ENCODE results near the gene ZNF282. TPM values are rescaled to one million over a fixed set of nuclear protein-coding genes. Genes with fewer than 3 reads are reported as not detected.
"Not testable (repeated sequence)": the region's sequence is repeated elsewhere in the genome, so short reads cannot be mapped to it uniquely, and the experiment has no call there.

The ZNF282 gene
- total RNA-seq, 1 donor from 2014 or later: 32.0 TPM

- no peak for DNase-seq (ENCODE audit: low read depth)
- no peak for TF ChIP-seq CTCF (IDR thresholded peaks at IDR 0.05; ENCODE audit: insufficient read depth, low read length, poor library complexity, severe bottlenecking)
- no peak overlapping the region for H3K4me3 ChIP-seq (ENCODE audit: low read depth, low read length)
- peaks cover 1% of the 10 kb centered on the region for H3K36me3 ChIP-seq (ENCODE audit: control insufficient read depth, insufficient read depth, low read length)
- H3K27me3 ChIP-seq (ENCODE audit: control insufficient read depth, insufficient read depth, low read length): no peaks in the 10 kb centered on the region
These were observed 53.4 kb downstream of the ZNF282 start for GRCh38 chr7:149248777-149249176.

DNA sequence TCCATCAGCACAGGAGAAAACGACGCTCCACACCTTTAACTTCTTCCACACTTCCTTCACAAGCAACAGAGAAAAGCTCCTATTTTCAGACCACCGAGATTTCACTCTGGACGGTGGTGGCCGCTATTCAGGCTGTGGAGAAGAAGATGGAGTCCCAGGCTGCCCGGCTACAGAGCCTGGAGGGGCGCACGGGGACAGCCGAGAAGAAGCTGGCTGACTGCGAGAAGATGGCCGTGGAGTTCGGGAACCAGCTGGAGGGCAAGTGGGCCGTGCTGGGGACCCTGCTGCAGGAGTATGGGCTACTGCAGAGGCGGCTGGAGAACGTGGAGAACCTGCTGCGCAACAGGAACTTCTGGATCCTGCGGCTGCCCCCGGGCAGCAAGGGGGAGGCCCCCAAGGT, 54.8 kb downstream of the ZNF282 start:
- H3K36me3 ChIP-seq (ENCODE audit: control insufficient read depth, insufficient read depth, low read length); H3K27me3 ChIP-seq (ENCODE audit: control insufficient read depth, insufficient read depth, low read length); DNase-seq (ENCODE audit: low read depth); H3K4me3 ChIP-seq (ENCODE audit: low read depth, low read length): not testable (repeated sequence)

DNA sequence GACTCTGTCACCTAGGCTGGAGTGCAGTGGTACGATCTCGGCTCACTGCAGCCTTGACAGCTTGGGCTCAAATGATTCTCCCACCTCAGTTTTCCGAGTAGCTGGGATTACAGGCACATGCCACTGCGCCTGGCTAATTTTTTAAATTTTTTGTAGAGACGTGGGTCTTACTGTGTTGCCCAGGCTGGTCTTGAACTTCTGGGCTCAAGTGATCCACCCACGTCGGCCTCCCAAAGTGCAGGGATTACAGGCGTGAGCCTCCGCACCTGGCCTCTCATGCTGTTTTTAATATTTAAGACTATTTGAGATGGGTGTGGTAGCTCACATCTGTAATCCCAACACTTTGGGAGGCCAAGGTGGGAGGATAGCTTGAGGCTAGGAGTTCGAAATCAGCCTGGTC, 56.2 kb downstream of the ZNF282 start:
- not testable (repeated sequence) for DNase-seq (ENCODE audit: low read depth); H3K36me3 ChIP-seq (ENCODE audit: control insufficient read depth, insufficient read depth, low read length); H3K4me3 ChIP-seq (ENCODE audit: low read depth, low read length); H3K27me3 ChIP-seq (ENCODE audit: control insufficient read depth, insufficient read depth, low read length)

- peaks cover 4% of the 10 kb centered on the region for H3K36me3 ChIP-seq (ENCODE audit: control insufficient read depth, insufficient read depth, low read length)
- no peak for DNase-seq (ENCODE audit: low read depth)
- no peak overlapping the region for H3K4me3 ChIP-seq (ENCODE audit: low read depth, low read length)
- TF ChIP-seq CTCF (IDR thresholded peaks at IDR 0.05; ENCODE audit: insufficient read depth, low read length, poor library complexity, severe bottlenecking): no peak
- no peaks in the 10 kb centered on the region for H3K27me3 ChIP-seq (ENCODE audit: control insufficient read depth, insufficient read depth, low read length)
These were observed 57.0 kb downstream of the ZNF282 start for GRCh38 chr7:149252378-149252777.

GRCh38 chr7:149253665-149254064, 58.3 kb downstream of the ZNF282 start:
- H3K4me3 ChIP-seq (ENCODE audit: low read depth, low read length): no peak overlapping the region
- no peaks in the 10 kb centered on the region for H3K27me3 ChIP-seq (ENCODE audit: control insufficient read depth, insufficient read depth, low read length)
- H3K36me3 ChIP-seq (ENCODE audit: control insufficient read depth, insufficient read depth, low read length): peaks cover 4% of the 10 kb centered on the region
- DNase-seq (ENCODE audit: low read depth): no peak
- TF ChIP-seq CTCF (IDR thresholded peaks at IDR 0.05; ENCODE audit: insufficient read depth, low read length, poor library complexity, severe bottlenecking): no peak

DNA sequence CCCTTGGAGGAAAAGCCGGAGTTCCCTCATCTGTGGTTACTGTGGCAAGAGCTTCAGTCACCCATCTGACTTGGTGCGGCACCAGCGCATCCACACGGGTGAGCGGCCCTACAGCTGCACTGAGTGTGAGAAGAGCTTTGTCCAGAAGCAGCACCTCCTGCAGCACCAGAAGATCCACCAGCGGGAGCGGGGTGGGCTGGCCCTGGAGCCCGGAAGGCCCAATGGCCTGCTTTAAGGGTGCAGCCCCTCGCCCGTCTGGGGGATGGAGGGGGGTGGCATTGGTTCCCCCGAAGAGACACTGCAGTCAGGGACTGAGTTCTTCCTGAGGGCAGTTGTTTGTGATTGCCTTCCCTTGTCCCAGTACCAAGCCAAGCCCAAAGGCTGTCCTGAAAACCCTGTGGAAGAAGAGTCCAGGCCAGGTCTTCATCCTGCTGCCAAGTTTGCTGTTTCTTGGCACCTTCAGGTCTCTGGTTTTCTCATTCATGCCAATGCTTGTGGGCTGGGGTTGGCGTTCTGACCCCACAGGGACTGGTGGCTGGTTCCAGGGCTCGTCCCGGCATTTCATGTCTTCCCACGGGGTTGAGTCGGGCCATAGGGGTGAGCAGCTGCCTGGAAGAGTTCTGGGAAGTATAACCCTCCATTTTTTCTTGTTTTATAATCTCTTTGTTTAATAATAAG, 59.0 kb downstream of the ZNF282 start:
- Histone ChIP-seq H3K27me3 (ENCODE audit: control insufficient read depth, insufficient read depth, low read length) (no peaks in the 10 kb centered on the region), H3K36me3 (ENCODE audit: control insufficient read depth, insufficient read depth, low read length) (peaks cover 4% of the 10 kb centered on the region), H3K4me3 (ENCODE audit: low read depth, low read length) (no peak overlapping the region)
- TF ChIP-seq CTCF (IDR thresholded peaks at IDR 0.05; ENCODE audit: insufficient read depth, low read length, poor library complexity, severe bottlenecking): no peak
- no peak for DNase-seq (ENCODE audit: low read depth)

DNA sequence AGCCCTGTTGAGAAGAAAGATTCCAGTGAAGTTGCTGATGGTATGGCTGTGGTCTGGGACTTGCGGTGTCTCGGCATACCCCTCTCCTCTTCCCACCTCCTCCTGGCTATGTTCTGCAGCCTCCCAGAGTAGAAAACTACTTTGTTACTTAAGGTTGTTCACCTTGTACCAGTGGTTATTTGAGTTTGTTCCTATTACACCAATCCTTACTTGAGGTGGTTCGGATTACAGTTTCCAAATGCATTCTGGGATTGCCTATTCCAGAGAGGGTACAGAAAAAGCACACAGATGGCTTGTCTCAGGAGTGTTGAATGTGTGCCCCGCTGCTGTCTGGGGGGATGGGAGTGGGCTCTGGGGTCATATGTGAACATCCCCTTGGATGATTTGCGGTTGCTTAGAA, 59.8 kb downstream of the ZNF282 start:
- no peak overlapping the region for H3K4me3 ChIP-seq (ENCODE audit: low read depth, low read length)
- H3K36me3 ChIP-seq (ENCODE audit: control insufficient read depth, insufficient read depth, low read length): peaks cover 4% of the 10 kb centered on the region
- TF ChIP-seq CTCF (IDR thresholded peaks at IDR 0.05; ENCODE audit: insufficient read depth, low read length, poor library complexity, severe bottlenecking): no peak
- DNase-seq (ENCODE audit: low read depth): no peak
- no peaks in the 10 kb centered on the region for H3K27me3 ChIP-seq (ENCODE audit: control insufficient read depth, insufficient read depth, low read length)
